ENCODE results near the gene YBX2. TPM values are rescaled to one million over a fixed set of nuclear protein-coding genes. Genes with fewer than 3 reads are reported as not detected.

Gene YBX2
- total and polyA plus RNA-seq, 10 donors: 0.09 to 0.40 (median 0.16) TPM; not detected in 4

GRCh38 chr17:7250695-7251627 lies 43.5 kb downstream of the YBX2 start:
- Histone ChIP-seq H3K9me3 (no peaks in the 10 kb centered on the region), H3K36me3 (peaks cover 0 to 48% (median 33%) of the 10 kb centered on the region in 6 donors), H3K4me3 (peak overlapping the region; percentile 89 to 99 (median 94)), H3K27me3 (replicated peaks in 1 of 7) (no peaks in the 10 kb centered on the region), H3K4me1 (peaks cover 30 to 67% (median 46%) of the 10 kb centered on the region in 6 donors), H3K27ac (peak overlapping the region; percentile 97 to 100 (median 99))
- intact Hi-C loops (cut with DNase I; ENCODE audit: low total_unique reads): no loop called here
- WGBS, 5 donors: 1 to 2% (median 1%) methylated on average over 22 to 55 of the region's 55 CpGs
- TF ChIP-seq CTCF (IDR thresholded peaks at IDR 0.05 in 8 of 11, conservative IDR thresholded peaks at IDR 0.05 in 3 of 11) (no peak), POLR2AphosphoS5 (IDR thresholded peaks at IDR 0.05) (peak in 1 of 3 donors; percentile 3)
- peak; percentile 92 for DNase-seq

DNA sequence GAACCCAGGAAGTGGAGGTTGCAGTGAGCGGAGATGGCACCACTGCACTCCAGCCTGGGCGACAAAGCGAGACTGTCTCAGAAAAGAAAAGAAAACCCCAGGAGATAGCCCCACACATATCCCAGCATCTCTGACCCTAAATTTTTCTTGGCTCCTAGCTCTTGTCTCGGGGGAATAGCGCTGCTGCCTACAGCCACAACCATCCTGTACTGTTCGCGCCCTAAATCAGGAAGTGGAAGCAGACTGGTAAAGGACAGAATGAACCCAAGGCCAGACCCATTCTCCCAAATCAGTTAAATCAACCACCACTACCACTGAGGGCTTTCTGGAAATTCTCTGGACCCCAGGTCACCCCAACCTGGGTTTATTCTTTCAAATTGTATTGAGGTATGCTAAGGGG lies 44.6 kb downstream of the YBX2 start:
- H3K27me3 ChIP-seq (replicated peaks in 1 of 7): no peaks in the 10 kb centered on the region
- intact Hi-C loops (cut with DNase I; ENCODE audit: low total_unique reads): no loop called here
- H3K4me1 ChIP-seq: peaks cover 30 to 67% (median 46%) of the 10 kb centered on the region in 6 donors
- WGBS, 5 donors: 54 to 71% (median 56%) methylated on average over 7 of the region's 7 CpGs
- H3K27ac ChIP-seq: peak overlapping the region in 7 of 8 donors; percentile 97 to 100 (median 99)
- H3K36me3 ChIP-seq: peaks cover 0 to 48% (median 33%) of the 10 kb centered on the region in 6 donors
- DNase-seq: no peak
- H3K4me3 ChIP-seq: peak overlapping the region; percentile 89 to 99 (median 94)
- H3K9me3 ChIP-seq: no peaks in the 10 kb centered on the region
- TF ChIP-seq POLR2A (IDR thresholded peaks at IDR 0.05): no peak
- no peak for TF ChIP-seq POLR2AphosphoS5 (IDR thresholded peaks at IDR 0.05)
- TF ChIP-seq CTCF (IDR thresholded peaks at IDR 0.05 in 8 of 11, conservative IDR thresholded peaks at IDR 0.05 in 3 of 11): no peak

DNA sequence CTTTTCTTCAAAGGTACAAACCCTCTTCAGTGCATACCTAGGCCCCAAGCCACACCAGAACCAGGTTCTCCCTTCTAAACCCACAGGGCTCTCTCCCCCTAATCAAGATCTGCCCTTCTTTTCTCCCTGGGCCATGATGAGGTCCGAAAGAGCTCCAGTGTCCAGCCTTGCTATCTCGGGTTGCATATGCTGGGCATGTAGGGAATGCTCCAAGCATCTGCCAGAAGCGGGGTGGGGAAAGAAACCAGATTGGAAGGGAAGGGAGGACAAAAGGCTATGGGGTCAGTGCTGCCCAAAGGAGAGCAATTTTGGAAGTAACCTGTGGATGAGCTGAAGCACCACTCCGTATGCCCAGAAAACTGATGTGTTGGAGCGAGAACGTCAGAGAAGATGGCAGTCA lies 45.2 kb downstream of the YBX2 start:
- DNase-seq: no peak
- Histone ChIP-seq H3K27ac (peak overlapping the region in 4 of 8 donors; percentile 97 to 100 (median 99)), H3K9me3 (no peaks in the 10 kb centered on the region), H3K4me3 (peak overlapping the region in 2 of 8 donors; percentile 97 to 99), H3K4me1 (peaks cover 30 to 68% (median 48%) of the 10 kb centered on the region in 6 donors), H3K36me3 (peaks cover 0 to 48% (median 33%) of the 10 kb centered on the region in 6 donors), H3K27me3 (replicated peaks in 1 of 7) (no peaks in the 10 kb centered on the region)
- TF ChIP-seq CTCF (IDR thresholded peaks at IDR 0.05 in 8 of 11, conservative IDR thresholded peaks at IDR 0.05 in 3 of 11): no peak
- no peak for TF ChIP-seq POLR2AphosphoS5 (IDR thresholded peaks at IDR 0.05)
- TF ChIP-seq POLR2A (IDR thresholded peaks at IDR 0.05): no peak
- intact Hi-C loops (cut with DNase I; ENCODE audit: low total_unique reads): no loop called here
- WGBS, 5 donors: 87 to 94% (median 89%) methylated on average over 6 of the region's 6 CpGs

DNA sequence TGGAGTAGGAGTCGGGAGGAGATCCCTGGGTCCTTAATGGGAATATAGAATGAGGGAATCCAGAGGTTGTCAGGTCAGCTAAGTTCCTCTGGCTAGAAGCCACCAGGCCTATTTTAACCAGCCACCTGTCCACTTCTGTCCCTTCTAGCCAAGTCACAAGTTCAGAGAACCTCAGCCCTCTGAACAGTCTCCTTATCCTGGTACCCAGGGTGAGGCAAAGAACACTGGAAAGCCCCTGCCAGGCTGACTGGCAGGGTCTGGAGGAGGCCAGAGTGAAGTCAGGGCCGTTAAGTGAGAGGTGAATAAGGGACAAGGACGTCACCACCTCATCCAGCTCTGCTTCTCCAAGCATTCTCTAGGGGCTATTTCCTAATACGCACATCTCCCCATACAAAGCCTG lies 45.6 kb downstream of the YBX2 start:
- no peak for DNase-seq
- no peaks in the 10 kb centered on the region for H3K27me3 ChIP-seq (replicated peaks in 1 of 7)
- 70 to 86% (median 76%) methylated on average over 4 of the region's 4 CpGs for WGBS, 5 donors
- intact Hi-C loops (cut with DNase I; ENCODE audit: low total_unique reads): no loop called here
- no peaks in the 10 kb centered on the region for H3K9me3 ChIP-seq
- peak overlapping the region in 1 of 8 donors; percentile 97 for H3K4me3 ChIP-seq
- H3K4me1 ChIP-seq: peaks cover 30 to 70% (median 49%) of the 10 kb centered on the region in 6 donors
- TF ChIP-seq POLR2AphosphoS5 (IDR thresholded peaks at IDR 0.05): no peak
- no peak for TF ChIP-seq POLR2A (IDR thresholded peaks at IDR 0.05)
- no peak for TF ChIP-seq CTCF (IDR thresholded peaks at IDR 0.05 in 8 of 11, conservative IDR thresholded peaks at IDR 0.05 in 3 of 11)
- H3K36me3 ChIP-seq: peaks cover 0 to 49% (median 35%) of the 10 kb centered on the region in 6 donors
- H3K27ac ChIP-seq: peak overlapping the region in 2 of 8 donors; percentile 97 to 100

Measured in spleen (tissue), 11 donors.